Esophagus muscularis mucosa (tissue), 4 donors: ENCODE data around the gene TSPAN15. TPM values are rescaled to one million over a fixed set of nuclear protein-coding genes. Genes with fewer than 3 reads are reported as not detected.

ENCODE experiments used
- DNase-seq: peaks from one replicate; pipeline ENCODE4 v3.0.0-alpha.2; 2017; ENCODE audit errors: extremely low spot score
- H3K27ac ChIP-seq, 4 donors: fragments of 200-600 bp; sonication (generic); replicated peaks in 1 of 4; 1 replicate in 3 of 4; 2 replicates in 1 of 4; pipeline ENCODE4 v1.5.1; 2016 to 2019; ENCODE audit warnings: mild to moderate bottlenecking in 1 of 4
- H3K27me3 ChIP-seq, 4 donors: fragments of 200-600 bp; sonication (generic); one replicate each; pipeline versions ENCODE4 v1.5.1 to v1.6.0; 2016 to 2019
- H3K36me3 ChIP-seq, 4 donors: fragments of 200-600 bp; sonication (generic); one replicate each; pipeline ENCODE4 v1.5.1; 2016 to 2019
- H3K4me1 ChIP-seq, 4 donors: fragments of 200-600 bp; sonication (generic); one replicate each; pipeline ENCODE4 v1.5.1; 2016 to 2019
- H3K4me3 ChIP-seq, 4 donors: fragments of 200-600 bp; sonication (generic); 1 replicate in 2 of 4; 2 replicates in 2 of 4; pipeline ENCODE4 v1.5.1; 2016 to 2019; ENCODE audit warnings: mild to moderate bottlenecking in 4 of 4, moderate library complexity in 1 of 4
- H3K9me3 ChIP-seq, 4 donors: fragments of 200-600 bp; sonication (generic); 1 replicate in 3 of 4; 2 replicates in 1 of 4; pipeline ENCODE4 v1.5.1; 2016 to 2019
- CTCF ChIP-seq, 3 experiments: fragments of 200-600 bp in 2 of 3; fragments of 450-650 bp in 1 of 3; sonication (generic) in 2 of 3; IDR thresholded peaks; one replicate each; pipeline ENCODE4 v1.5.1; 2017 to 2019; ENCODE audit warnings: antibody characterized with exemption in 3 of 3, mild to moderate bottlenecking in 2 of 3, moderate library complexity in 1 of 3
- EP300 ChIP-seq: sonication (generic); formaldehyde crosslinking; IDR thresholded peaks from one replicate; pipeline ENCODE4 v1.6.1; 2017; ENCODE audit warnings: antibody characterized with exemption
- POLR2A ChIP-seq: fragments of 450-650 bp; IDR thresholded peaks from one replicate; pipeline ENCODE4 v1.6.1; 2017; ENCODE audit warnings: antibody characterized with exemption, moderate library complexity, mild to moderate bottlenecking, low read depth
- POLR2AphosphoS5 ChIP-seq, 2 donors: sonication (generic); formaldehyde crosslinking; IDR thresholded peaks; one replicate each; pipeline ENCODE4 v1.6.1; 2017; ENCODE audit warnings: antibody characterized with exemption in 2 of 2
- WGBS: methylation state at CpG from one replicate; pipeline ENCODE4 v1.1.5; 2018; 5-methylcytosine and 5-hydroxymethylcytosine counted together
- intact Hi-C: fragments of 100-400 bp; cut with DNase I; formaldehyde crosslinking; loops from one replicate; pipeline ENCODE4 v1.15.1; 2023
- total RNA-seq, 4 donors: library from RNA; depleted of rRNA; stranded (reverse); fragments of >200 nt; gene quantifications; one replicate each; pipeline versions ENCODE4 v1.1.0 to v1.2.1, GENCODE V29; 2016

The TSPAN15 gene
- total RNA-seq, 4 donors from 2014 or later: 40.3 to 59.4 (median 53.5) TPM

- 64% methylated on average over 4 of the region's 4 CpGs for WGBS
- DNase-seq: no peak
- Histone ChIP-seq H3K4me1 (peaks cover 37 to 72% (median 66%) of the 10 kb centered on the region in 4 donors), H3K9me3 (no peaks in the 10 kb centered on the region), H3K36me3 (peaks cover 21 to 53% (median 46%) of the 10 kb centered on the region in 4 donors), H3K27ac (peak overlapping the region; percentile 95 to 98 (median 97)), H3K4me3 (no peak overlapping the region), H3K27me3 (no peaks in the 10 kb centered on the region)
- TF ChIP-seq POLR2A (no peak), POLR2AphosphoS5 (IDR thresholded peaks at IDR 0.05) (no peak), EP300 (no peak), CTCF (IDR thresholded peaks at IDR 0.05) (no peak)
- intact Hi-C loops: loop anchor here (10.0 kb wide), 1 partner anchor 230 kb away; the partner anchor contains the start of gene FAM241B
These were observed 46.0 kb upstream of the TSPAN15 start for GRCh38 chr10:69405221-69405620.

- TF ChIP-seq POLR2A: no peak
- Histone ChIP-seq H3K36me3 (peaks cover 12 to 42% (median 35%) of the 10 kb centered on the region in 4 donors), H3K4me3 (no peak overlapping the region), H3K27ac (peak overlapping the region; percentile 95 to 98 (median 97)), H3K9me3 (no peaks in the 10 kb centered on the region), H3K4me1 (peaks cover 37 to 78% (median 76%) of the 10 kb centered on the region in 4 donors), H3K27me3 (no peaks in the 10 kb centered on the region)
- 27% methylated on average over 5 of the region's 5 CpGs for WGBS
- DNase-seq: no peak
- intact Hi-C loops: loop anchor here (10.0 kb wide), 1 partner anchor 228 kb away; the partner anchor contains the start of gene FAM241B
These were observed 44.9 kb upstream of the TSPAN15 start for GRCh38 chr10:69406302-69406811.

- intact Hi-C loops: loop anchor here (10.0 kb wide), 1 partner anchor 228 kb away; the partner anchor contains the start of gene FAM241B
- Histone ChIP-seq H3K36me3 (peaks cover 9 to 36% (median 28%) of the 10 kb centered on the region in 4 donors), H3K9me3 (no peaks in the 10 kb centered on the region), H3K4me1 (peaks cover 37 to 85% (median 80%) of the 10 kb centered on the region in 4 donors), H3K27me3 (no peaks in the 10 kb centered on the region), H3K27ac (peak overlapping the region; percentile 95 to 98 (median 97)), H3K4me3 (no peak overlapping the region)
- no peak for TF ChIP-seq POLR2AphosphoS5 (IDR thresholded peaks at IDR 0.05)
- no peak for TF ChIP-seq POLR2A
- TF ChIP-seq EP300: no peak
- no peak for TF ChIP-seq CTCF (IDR thresholded peaks at IDR 0.05)
- WGBS: 69% methylated on average over 6 of the region's 6 CpGs
- no peak for DNase-seq
These were observed 44.3 kb upstream of the TSPAN15 start for GRCh38 chr10:69406816-69407580.

GRCh38 chr10:69407621-69408301, 43.5 kb upstream of the TSPAN15 start:
- H3K27me3 ChIP-seq: no peaks in the 10 kb centered on the region
- H3K4me1 ChIP-seq: peaks cover 34 to 88% (median 82%) of the 10 kb centered on the region in 4 donors
- H3K27ac ChIP-seq: peak overlapping the region; percentile 95 to 98 (median 97)
- no peak for DNase-seq
- TF ChIP-seq EP300: no peak
- no peak for TF ChIP-seq POLR2AphosphoS5 (IDR thresholded peaks at IDR 0.05)
- peak in 2 of 3 experiments; percentile 28 to 35 for TF ChIP-seq CTCF (IDR thresholded peaks at IDR 0.05)
- no peak for TF ChIP-seq POLR2A
- intact Hi-C loops: loop anchor here (10.0 kb wide), 1 partner anchor 227 kb away; the partner anchor contains the start of gene FAM241B
- H3K9me3 ChIP-seq: no peaks in the 10 kb centered on the region
- H3K4me3 ChIP-seq: peak overlapping the region; percentile 20 to 57 (median 43)
- H3K36me3 ChIP-seq: peaks cover 9 to 28% (median 21%) of the 10 kb centered on the region in 4 donors
- 60% methylated on average over 14 of the region's 14 CpGs for WGBS
